Natural killer cell (primary cell): ENCODE measurements around the gene NETO2. TPM values are rescaled to one million over a fixed set of nuclear protein-coding genes. Genes with fewer than 3 reads are reported as not detected.

ENCODE experiments used
- ATAC-seq, 3 donors: fragments of 150-1000 bp in 2 of 3; fragments of 200-7000 bp in 1 of 3; cut with Tn5 transposase; 1 replicate in 1 of 3; 2 replicates in 2 of 3; pipeline ENCODE4 v1.10.0; 2021; ENCODE audit warnings: mild to moderate bottlenecking in 2 of 3, moderate library complexity in 2 of 3
- DNase-seq, 2 donors: peaks; one replicate each; pipeline versions ENCODE4 v3.0.0 to v3.0.0-alpha.2; 2013 to 2021; ENCODE audit warnings: mixed read lengths in 1 of 2
- H3K27ac ChIP-seq: one replicate; pipeline ENCODE4 v1.5.1; 2013; ENCODE audit warnings: mild to moderate bottlenecking, low read length
- H3K27me3 ChIP-seq: one replicate; pipeline ENCODE4 v1.6.1; 2013; ENCODE audit warnings: low read length; ENCODE audit not compliant: control insufficient read depth, insufficient read depth
- H3K36me3 ChIP-seq: one replicate; pipeline ENCODE4 v1.6.1; 2013; ENCODE audit warnings: low read length; ENCODE audit not compliant: control insufficient read depth, insufficient read depth
- H3K4me1 ChIP-seq: one replicate; pipeline ENCODE4 v1.6.1; 2013; ENCODE audit warnings: low read length; ENCODE audit not compliant: control insufficient read depth, insufficient read depth
- H3K4me3 ChIP-seq: one replicate; pipeline ENCODE4 v1.5.1; 2013; ENCODE audit warnings: low read length
- H3K9me3 ChIP-seq: one replicate; pipeline ENCODE4 v1.6.1; 2013; ENCODE audit warnings: low read length; ENCODE audit not compliant: control insufficient read depth, insufficient read depth
- H3K27ac Mint-ChIP-seq, 2 donors: one replicate each; pipeline ENCODE4 v1.8.0; 2022; ENCODE audit warnings: mild to moderate bottlenecking in 2 of 2, mixed read lengths in 2 of 2, moderate library complexity in 1 of 2
- H3K27me3 Mint-ChIP-seq, 2 donors: one replicate each; pipeline ENCODE4 v1.8.0; 2022; ENCODE audit warnings: low read depth in 2 of 2, mixed read lengths in 2 of 2
- H3K36me3 Mint-ChIP-seq: one replicate; pipeline ENCODE4 v1.8.0; 2022; ENCODE audit warnings: mixed read lengths
- H3K4me1 Mint-ChIP-seq, 2 donors: one replicate each; pipeline ENCODE4 v1.8.0; 2022; ENCODE audit warnings: mixed read lengths in 2 of 2
- H3K4me3 Mint-ChIP-seq: one replicate; pipeline ENCODE4 v1.8.0; 2022; ENCODE audit warnings: mild to moderate bottlenecking, moderate library complexity, mixed read lengths
- H3K9me3 Mint-ChIP-seq, 2 donors: one replicate each; pipeline ENCODE4 v1.8.0; 2022; ENCODE audit warnings: mixed read lengths in 2 of 2
- WGBS: methylation state at CpG from one replicate; pipeline ENCODE4 v1.1.7; 2013; ENCODE audit warnings: missing lambda C conversion rate; ENCODE audit not compliant: insufficient coverage; 5-methylcytosine and 5-hydroxymethylcytosine counted together
- intact Hi-C: fragments of 100-400 bp; cut with micrococcal nuclease; formaldehyde crosslinking; loops from one replicate; pipeline ENCODE4 v1.14.2; 2022
- total RNA-seq, 4 donors: library from RNA; stranded (reverse); fragments of 120-200 nt in 1 of 4; gene quantifications; one replicate each; pipeline versions ENCODE4 v1.2.3 to v1.2.4, GENCODE V29; 2013 to 2022
- TF ChIP-seq, protein P1 (sequence below): fragments of 200-600 bp; IDR thresholded peaks from one replicate; pipeline ENCODE4 v1.8.0; 2022; ENCODE audit warnings: antibody characterized with exemption

Gene NETO2
- total RNA-seq, 3 donors from 2014 or later (not counting 1 experiment from before 2014, with no cell fraction given) = 0.40 to 0.48 TPM; not detected in 1

DNA sequence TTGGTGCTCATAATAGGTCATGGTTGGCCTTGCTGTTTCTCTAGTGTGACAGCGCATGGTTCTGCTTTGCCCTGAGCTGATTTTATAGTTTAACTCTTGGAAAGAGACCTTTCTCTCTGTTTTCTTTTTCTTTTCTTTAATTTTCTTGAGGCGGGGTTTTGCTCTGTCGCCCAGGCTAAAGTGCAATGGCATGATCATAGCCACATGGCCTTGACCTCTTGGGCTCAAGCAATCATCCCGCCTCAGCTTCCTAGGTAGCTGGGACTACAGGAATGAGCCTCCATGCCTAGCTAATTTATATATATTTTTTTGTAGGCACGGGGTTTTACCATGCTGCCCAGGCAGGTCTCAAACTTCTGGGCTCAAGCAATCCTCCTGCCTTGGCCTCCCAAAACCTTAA, 89.8 kb downstream of the NETO2 start:
- Histone ChIP-seq H3K9me3 (no peaks in the 10 kb centered on the region), H3K4me3 (no peak overlapping the region), H3K4me1 (peaks cover 6% of the 10 kb centered on the region), H3K27ac (no peak overlapping the region), H3K36me3 (no peaks in the 10 kb centered on the region), H3K27me3 (peaks cover 5% of the 10 kb centered on the region)
- WGBS = 93% methylated on average over 5 of the region's 5 CpGs
- DNase-seq (no peak), ATAC-seq (no peak)
- Mint-ChIP-seq H3K36me3 (no peaks in the 10 kb centered on the region), H3K9me3 (no peaks in the 10 kb centered on the region), H3K27ac (no peak overlapping the region), H3K4me3 (no peak overlapping the region), H3K4me1 (peaks cover 0 to 5% of the 10 kb centered on the region in 2 donors), H3K27me3 (peaks cover 15 to 16% of the 10 kb centered on the region in 2 donors)
- TF ChIP-seq, protein P1, sequence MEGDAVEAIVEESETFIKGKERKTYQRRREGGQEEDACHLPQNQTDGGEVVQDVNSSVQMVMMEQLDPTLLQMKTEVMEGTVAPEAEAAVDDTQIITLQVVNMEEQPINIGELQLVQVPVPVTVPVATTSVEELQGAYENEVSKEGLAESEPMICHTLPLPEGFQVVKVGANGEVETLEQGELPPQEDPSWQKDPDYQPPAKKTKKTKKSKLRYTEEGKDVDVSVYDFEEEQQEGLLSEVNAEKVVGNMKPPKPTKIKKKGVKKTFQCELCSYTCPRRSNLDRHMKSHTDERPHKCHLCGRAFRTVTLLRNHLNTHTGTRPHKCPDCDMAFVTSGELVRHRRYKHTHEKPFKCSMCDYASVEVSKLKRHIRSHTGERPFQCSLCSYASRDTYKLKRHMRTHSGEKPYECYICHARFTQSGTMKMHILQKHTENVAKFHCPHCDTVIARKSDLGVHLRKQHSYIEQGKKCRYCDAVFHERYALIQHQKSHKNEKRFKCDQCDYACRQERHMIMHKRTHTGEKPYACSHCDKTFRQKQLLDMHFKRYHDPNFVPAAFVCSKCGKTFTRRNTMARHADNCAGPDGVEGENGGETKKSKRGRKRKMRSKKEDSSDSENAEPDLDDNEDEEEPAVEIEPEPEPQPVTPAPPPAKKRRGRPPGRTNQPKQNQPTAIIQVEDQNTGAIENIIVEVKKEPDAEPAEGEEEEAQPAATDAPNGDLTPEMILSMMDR = no peak
- intact Hi-C loops = no loop called here

- Histone ChIP-seq H3K4me1 (peaks cover 6% of the 10 kb centered on the region), H3K27ac (no peak overlapping the region), H3K4me3 (no peak overlapping the region), H3K9me3 (no peaks in the 10 kb centered on the region), H3K27me3 (peaks cover 13% of the 10 kb centered on the region), H3K36me3 (no peaks in the 10 kb centered on the region)
- Mint-ChIP-seq H3K4me3 (no peak overlapping the region), H3K4me1 (peaks cover 0 to 5% of the 10 kb centered on the region in 2 donors), H3K27me3 (peaks cover 20 to 24% of the 10 kb centered on the region in 2 donors), H3K27ac (no peak overlapping the region), H3K36me3 (no peaks in the 10 kb centered on the region), H3K9me3 (no peaks in the 10 kb centered on the region)
- ATAC-seq (no peak), DNase-seq (no peak)
- intact Hi-C loops = no loop called here
- 94% methylated on average over 13 of the region's 13 CpGs for WGBS
- TF ChIP-seq, protein P1 = no peak
Observed at GRCh38 chr16:47052666-47053640, 90.8 kb downstream of the NETO2 start.

DNA sequence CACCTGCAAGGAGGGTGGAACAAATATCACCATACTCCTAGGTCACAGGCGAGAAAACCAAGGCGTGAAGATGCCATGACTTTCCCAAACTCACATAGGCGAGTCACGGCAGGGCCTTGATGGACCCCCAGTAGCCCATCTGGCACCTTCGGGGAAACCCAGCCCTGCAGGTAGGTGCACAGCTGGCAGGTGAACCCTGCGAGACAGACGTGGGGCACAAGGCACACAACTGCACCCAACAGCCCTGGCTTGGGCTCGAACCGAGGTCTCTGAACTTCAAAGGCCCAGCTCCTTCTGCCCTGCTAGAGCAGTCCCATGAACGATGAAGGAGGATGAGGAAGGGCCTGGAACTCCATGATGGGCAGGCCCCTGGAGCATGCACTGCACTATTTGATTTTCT, 92.7 kb downstream of the NETO2 start:
- Mint-ChIP-seq H3K4me3 (no peak overlapping the region), H3K27ac (no peak overlapping the region), H3K4me1 (peaks cover 2 to 10% of the 10 kb centered on the region in 2 donors), H3K9me3 (no peaks in the 10 kb centered on the region), H3K27me3 (peaks cover 33 to 43% of the 10 kb centered on the region in 2 donors), H3K36me3 (no peaks in the 10 kb centered on the region)
- TF ChIP-seq, protein P1 = no peak
- WGBS = 70% methylated on average over 10 of the region's 10 CpGs
- intact Hi-C loops = no loop called here
- Histone ChIP-seq H3K27ac (no peak overlapping the region), H3K4me1 (peaks cover 16% of the 10 kb centered on the region), H3K36me3 (no peaks in the 10 kb centered on the region), H3K9me3 (no peaks in the 10 kb centered on the region), H3K27me3 (peaks cover 24% of the 10 kb centered on the region), H3K4me3 (no peak overlapping the region)
- ATAC-seq = no peak
- DNase-seq = no peak
